ENCODE results near the gene RAB24. TPM values are rescaled to one million over a fixed set of nuclear protein-coding genes. Genes with fewer than 3 reads are reported as not detected.

The RAB24 gene
- total RNA-seq, 3 donors from 2014 or later (not counting 1 experiment from before 2014, with no cell fraction given): 42.5 to 55.4 (median 49.5) TPM

GRCh38 chr5:177320879-177321278 lies 17.4 kb upstream of the RAB24 start:
- no peaks in the 10 kb centered on the region for H3K9me3 ChIP-seq (ENCODE audit: control insufficient read depth, insufficient read depth, low read length)
- H3K27me3 ChIP-seq (ENCODE audit: control insufficient read depth, insufficient read depth, low read length): no peaks in the 10 kb centered on the region
- DNase-seq (no peak), ATAC-seq (no peak)
- no peak overlapping the region for H3K4me3 Mint-ChIP-seq
- 67% methylated on average over 7 of the region's 7 CpGs for WGBS (ENCODE audit: insufficient coverage)
- H3K36me3 ChIP-seq (ENCODE audit: control insufficient read depth, insufficient read depth, low read length): peaks cover 3% of the 10 kb centered on the region
- TF ChIP-seq, protein P1, sequence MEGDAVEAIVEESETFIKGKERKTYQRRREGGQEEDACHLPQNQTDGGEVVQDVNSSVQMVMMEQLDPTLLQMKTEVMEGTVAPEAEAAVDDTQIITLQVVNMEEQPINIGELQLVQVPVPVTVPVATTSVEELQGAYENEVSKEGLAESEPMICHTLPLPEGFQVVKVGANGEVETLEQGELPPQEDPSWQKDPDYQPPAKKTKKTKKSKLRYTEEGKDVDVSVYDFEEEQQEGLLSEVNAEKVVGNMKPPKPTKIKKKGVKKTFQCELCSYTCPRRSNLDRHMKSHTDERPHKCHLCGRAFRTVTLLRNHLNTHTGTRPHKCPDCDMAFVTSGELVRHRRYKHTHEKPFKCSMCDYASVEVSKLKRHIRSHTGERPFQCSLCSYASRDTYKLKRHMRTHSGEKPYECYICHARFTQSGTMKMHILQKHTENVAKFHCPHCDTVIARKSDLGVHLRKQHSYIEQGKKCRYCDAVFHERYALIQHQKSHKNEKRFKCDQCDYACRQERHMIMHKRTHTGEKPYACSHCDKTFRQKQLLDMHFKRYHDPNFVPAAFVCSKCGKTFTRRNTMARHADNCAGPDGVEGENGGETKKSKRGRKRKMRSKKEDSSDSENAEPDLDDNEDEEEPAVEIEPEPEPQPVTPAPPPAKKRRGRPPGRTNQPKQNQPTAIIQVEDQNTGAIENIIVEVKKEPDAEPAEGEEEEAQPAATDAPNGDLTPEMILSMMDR (IDR thresholded peaks at IDR 0.05): no peak
- H3K36me3 Mint-ChIP-seq: no peaks in the 10 kb centered on the region
- peaks cover 15 to 20% of the 10 kb centered on the region in 2 donors for H3K4me1 Mint-ChIP-seq
- no peak overlapping the region for H3K4me3 ChIP-seq (ENCODE audit: low read length)
- intact Hi-C loops (cut with micrococcal nuclease): no loop called here
- H3K27ac ChIP-seq (ENCODE audit: low read length): no peak overlapping the region
- H3K27ac Mint-ChIP-seq: no peak overlapping the region
- peaks cover 21% of the 10 kb centered on the region for H3K4me1 ChIP-seq (ENCODE audit: control insufficient read depth, insufficient read depth, low read length)
- H3K9me3 Mint-ChIP-seq: no peaks in the 10 kb centered on the region
- no peaks in the 10 kb centered on the region for H3K27me3 Mint-ChIP-seq (ENCODE audit: low read depth in 2 of 2)

GRCh38 chr5:177319913-177320588 lies 16.5 kb upstream of the RAB24 start:
- Mint-ChIP-seq H3K4me1 (peaks cover 15 to 18% of the 10 kb centered on the region in 2 donors), H3K27ac (no peak overlapping the region), H3K36me3 (no peaks in the 10 kb centered on the region), H3K9me3 (no peaks in the 10 kb centered on the region), H3K4me3 (no peak overlapping the region), H3K27me3 (ENCODE audit: low read depth in 2 of 2) (no peaks in the 10 kb centered on the region)
- Histone ChIP-seq H3K4me3 (ENCODE audit: low read length) (no peak overlapping the region), H3K4me1 (ENCODE audit: control insufficient read depth, insufficient read depth, low read length) (peaks cover 21% of the 10 kb centered on the region), H3K36me3 (ENCODE audit: control insufficient read depth, insufficient read depth, low read length) (peaks cover 1% of the 10 kb centered on the region), H3K27me3 (ENCODE audit: control insufficient read depth, insufficient read depth, low read length) (no peaks in the 10 kb centered on the region), H3K27ac (ENCODE audit: low read length) (no peak overlapping the region), H3K9me3 (ENCODE audit: control insufficient read depth, insufficient read depth, low read length) (no peaks in the 10 kb centered on the region)
- DNase-seq: no peak
- intact Hi-C loops (cut with micrococcal nuclease): loop anchor here (5.0 kb wide), 1 partner anchor 132 kb away; no protein-coding TSS in a partner anchor
- TF ChIP-seq, protein P1 (IDR thresholded peaks at IDR 0.05): no peak
- ATAC-seq: peak in 2 of 3 donors; percentile 25 to 44
- WGBS (ENCODE audit: insufficient coverage): 72% methylated on average over 14 of the region's 14 CpGs

DNA sequence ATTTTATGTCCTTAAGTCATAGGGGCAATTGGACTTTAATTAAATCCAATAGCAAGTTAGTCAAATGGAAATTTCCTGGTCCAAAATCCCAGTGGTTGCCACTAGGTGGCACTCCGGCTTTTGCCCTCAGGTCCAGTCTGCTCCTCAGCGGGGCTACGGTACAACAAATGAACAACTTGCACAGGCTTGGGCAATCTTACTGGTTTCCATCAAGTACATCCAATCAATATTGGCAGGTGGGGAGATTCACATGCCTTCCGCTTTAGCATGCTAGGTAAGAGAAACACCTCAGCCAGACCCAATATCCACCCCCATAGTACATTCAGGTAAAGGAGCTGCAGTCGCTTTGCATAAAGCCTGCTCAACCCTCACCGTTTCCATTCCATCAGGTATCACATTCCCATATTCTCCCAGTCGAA lies 14.4 kb upstream of the RAB24 start:
- no peaks in the 10 kb centered on the region for H3K27me3 Mint-ChIP-seq (ENCODE audit: low read depth in 2 of 2)
- no peaks in the 10 kb centered on the region for H3K27me3 ChIP-seq (ENCODE audit: control insufficient read depth, insufficient read depth, low read length)
- 36% methylated on average over 7 of the region's 7 CpGs for WGBS (ENCODE audit: insufficient coverage)
- no peaks in the 10 kb centered on the region for H3K9me3 ChIP-seq (ENCODE audit: control insufficient read depth, insufficient read depth, low read length)
- DNase-seq (peak; percentile 71 to 88), ATAC-seq (peak; percentile 82 to 94 (median 89))
- H3K36me3 ChIP-seq (ENCODE audit: control insufficient read depth, insufficient read depth, low read length): peaks cover 1% of the 10 kb centered on the region
- H3K4me3 Mint-ChIP-seq: no peak overlapping the region
- TF ChIP-seq, protein P1 (IDR thresholded peaks at IDR 0.05): peak; percentile 86
- H3K4me1 Mint-ChIP-seq: peaks cover 9 to 11% of the 10 kb centered on the region in 2 donors
- H3K27ac ChIP-seq (ENCODE audit: low read length): no peak overlapping the region
- H3K27ac Mint-ChIP-seq: no peak overlapping the region
- H3K9me3 Mint-ChIP-seq: no peaks in the 10 kb centered on the region
- intact Hi-C loops (cut with micrococcal nuclease): loop anchor here (1.0 to 5.0 kb wide), 2 partner anchors 134 to 183 kb away; no protein-coding TSS in a partner anchor
- peaks cover 23% of the 10 kb centered on the region for H3K4me1 ChIP-seq (ENCODE audit: control insufficient read depth, insufficient read depth, low read length)
- no peak overlapping the region for H3K4me3 ChIP-seq (ENCODE audit: low read length)
- no peaks in the 10 kb centered on the region for H3K36me3 Mint-ChIP-seq

Data from natural killer cell (primary cell).